Activated CD4-positive, CD25-positive, alpha-beta regulatory T cell treated with anti-CD3 and anti-CD28 coated beads, Interleukin-2, amount 50 U/mL, for 16 hours (primary cell): ENCODE results near the gene SYNGR2.
"Not testable (repeated sequence)": the region's sequence is repeated elsewhere in the genome, so short reads cannot be mapped to it uniquely, and the experiment has no call there.

Source experiments
- DNase-seq: peaks from one replicate; pipeline ENCODE4 v3.0.0-alpha.2; 2020; ENCODE audit warnings: low read depth, low spot score

SYNGR2 gene

DNA sequence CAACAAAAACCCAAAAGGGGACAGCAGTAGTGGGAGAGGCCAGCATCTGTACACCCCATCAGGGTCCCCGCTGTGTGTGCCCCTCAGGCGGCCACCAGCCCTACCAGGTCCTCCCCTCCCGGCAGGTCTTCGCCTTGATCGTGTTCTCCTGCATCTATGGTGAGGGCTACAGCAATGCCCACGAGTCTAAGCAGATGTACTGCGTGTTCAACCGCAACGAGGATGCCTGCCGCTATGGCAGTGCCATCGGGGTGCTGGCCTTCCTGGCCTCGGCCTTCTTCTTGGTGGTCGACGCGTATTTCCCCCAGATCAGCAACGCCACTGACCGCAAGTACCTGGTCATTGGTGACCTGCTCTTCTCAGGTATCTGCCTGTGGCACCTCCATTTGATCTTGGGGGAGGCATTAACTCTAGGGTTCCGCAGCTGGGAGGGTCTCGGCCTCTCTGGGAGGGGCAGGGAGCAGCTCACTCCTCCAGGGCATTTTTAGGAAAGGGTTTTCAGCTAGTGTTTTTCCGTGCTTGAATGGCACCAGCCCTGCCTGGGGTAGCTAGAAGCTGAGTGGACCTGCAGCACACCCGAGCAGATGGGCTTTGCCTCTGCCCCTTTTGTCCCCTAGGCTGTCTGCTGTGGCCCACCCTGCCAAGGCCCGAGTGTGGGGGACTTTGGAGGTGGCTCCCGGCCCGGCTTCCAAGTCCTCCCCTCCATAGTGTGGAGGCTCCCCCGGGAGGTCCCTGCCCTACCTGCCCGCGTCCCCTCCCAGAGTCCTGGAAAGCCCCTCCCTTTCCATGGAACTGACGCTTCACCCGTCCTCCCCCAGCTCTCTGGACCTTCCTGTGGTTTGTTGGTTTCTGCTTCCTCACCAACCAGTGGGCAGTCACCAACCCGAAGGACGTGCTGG lies 2.6 kb downstream of the SYNGR2 start:
- no peak for DNase-seq

DNA sequence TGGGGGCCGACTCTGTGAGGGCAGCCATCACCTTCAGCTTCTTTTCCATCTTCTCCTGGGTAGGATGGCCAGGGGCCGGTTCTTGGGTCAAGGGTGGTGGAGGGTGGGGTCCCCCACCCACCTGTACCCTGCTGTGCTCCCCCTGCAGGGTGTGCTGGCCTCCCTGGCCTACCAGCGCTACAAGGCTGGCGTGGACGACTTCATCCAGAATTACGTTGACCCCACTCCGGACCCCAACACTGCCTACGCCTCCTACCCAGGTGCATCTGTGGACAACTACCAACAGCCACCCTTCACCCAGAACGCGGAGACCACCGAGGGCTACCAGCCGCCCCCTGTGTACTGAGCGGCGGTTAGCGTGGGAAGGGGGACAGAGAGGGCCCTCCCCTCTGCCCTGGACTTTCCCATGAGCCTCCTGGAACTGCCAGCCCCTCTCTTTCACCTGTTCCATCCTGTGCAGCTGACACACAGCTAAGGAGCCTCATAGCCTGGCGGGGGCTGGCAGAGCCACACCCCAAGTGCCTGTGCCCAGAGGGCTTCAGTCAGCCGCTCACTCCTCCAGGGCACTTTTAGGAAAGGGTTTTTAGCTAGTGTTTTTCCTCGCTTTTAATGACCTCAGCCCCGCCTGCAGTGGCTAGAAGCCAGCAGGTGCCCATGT lies 3.3 kb downstream of the SYNGR2 start:
- DNase-seq = not testable (repeated sequence)

DNA sequence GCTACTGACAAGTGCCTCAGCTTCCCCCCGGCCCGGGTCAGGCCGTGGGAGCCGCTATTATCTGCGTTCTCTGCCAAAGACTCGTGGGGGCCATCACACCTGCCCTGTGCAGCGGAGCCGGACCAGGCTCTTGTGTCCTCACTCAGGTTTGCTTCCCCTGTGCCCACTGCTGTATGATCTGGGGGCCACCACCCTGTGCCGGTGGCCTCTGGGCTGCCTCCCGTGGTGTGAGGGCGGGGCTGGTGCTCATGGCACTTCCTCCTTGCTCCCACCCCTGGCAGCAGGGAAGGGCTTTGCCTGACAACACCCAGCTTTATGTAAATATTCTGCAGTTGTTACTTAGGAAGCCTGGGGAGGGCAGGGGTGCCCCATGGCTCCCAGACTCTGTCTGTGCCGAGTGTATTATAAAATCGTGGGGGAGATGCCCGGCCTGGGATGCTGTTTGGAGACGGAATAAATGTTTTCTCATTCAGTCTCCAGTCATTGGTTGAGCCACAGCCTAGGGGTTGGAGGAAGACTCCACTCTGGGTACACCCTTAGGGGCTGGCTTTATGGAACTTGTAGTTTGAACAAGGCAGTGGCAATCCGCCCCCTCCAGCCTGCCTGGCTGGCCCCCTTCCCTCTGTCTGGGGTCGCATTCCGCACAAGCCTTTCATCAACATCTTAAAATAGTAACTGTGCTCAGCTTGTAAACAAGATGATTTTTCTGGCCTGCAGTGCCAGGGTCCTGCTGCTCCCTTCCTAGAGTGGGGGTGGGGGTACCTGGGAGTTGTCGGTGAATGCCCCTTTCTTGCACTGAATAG lies 4.1 kb downstream of the SYNGR2 start:
- DNase-seq = no peak

DNA sequence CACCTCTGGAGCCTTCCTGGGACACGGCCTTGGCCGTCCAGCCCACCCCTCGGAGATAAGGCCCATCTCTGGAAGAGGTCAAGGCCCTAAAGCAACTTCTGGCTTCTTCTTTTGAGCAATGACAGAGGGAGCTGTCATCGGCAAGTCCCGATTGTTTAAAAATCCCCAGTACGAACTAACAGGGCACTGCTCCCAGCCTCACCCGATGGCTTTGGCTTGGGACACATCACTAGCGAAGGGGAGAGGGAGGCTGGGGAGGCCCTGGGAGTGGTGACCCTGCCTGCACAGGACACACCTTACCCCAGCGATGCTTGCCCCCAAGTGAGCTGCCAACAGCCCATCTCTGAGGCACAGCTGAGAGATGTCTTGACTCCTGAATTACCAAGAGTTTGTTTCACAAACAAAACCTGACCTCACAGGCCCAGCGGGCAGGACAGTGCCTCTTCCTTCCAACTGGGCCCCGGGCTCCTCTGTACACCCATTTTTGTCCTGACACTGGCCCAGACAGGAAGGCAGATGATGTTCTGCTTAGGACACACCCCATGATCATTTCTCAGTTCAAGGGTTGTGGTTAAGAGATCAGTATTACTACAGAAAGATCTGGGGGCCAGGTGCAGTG lies 4.8 kb downstream of the SYNGR2 start:
- DNase-seq = no peak

DNA sequence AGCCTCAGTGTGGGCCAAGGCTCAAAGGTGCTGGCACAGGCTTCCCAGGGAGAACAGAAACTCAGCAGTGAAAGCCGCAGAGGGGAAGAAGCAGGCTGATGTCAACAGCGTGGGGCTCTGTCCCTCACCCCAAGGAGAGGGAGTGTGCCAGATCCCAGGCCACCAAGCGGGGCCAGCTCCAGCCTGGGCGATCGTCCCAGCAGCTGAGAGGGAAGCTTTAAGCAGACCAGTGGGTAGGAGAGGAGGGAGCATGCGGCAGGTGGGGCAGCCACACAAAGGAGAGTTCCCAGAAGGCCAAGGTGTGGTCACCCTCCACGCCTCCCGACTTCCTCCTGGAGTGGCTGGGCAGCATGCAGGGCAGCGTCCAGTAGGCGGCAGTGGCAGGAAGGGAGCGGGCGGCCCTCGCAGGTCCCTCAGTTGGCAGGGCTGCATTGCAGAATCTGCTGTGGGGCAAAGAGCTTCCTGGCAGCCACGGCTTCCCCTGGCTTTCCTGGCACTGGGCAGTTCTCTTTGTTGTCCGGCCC lies 6.0 kb downstream of the SYNGR2 start:
- no peak for DNase-seq

DNA sequence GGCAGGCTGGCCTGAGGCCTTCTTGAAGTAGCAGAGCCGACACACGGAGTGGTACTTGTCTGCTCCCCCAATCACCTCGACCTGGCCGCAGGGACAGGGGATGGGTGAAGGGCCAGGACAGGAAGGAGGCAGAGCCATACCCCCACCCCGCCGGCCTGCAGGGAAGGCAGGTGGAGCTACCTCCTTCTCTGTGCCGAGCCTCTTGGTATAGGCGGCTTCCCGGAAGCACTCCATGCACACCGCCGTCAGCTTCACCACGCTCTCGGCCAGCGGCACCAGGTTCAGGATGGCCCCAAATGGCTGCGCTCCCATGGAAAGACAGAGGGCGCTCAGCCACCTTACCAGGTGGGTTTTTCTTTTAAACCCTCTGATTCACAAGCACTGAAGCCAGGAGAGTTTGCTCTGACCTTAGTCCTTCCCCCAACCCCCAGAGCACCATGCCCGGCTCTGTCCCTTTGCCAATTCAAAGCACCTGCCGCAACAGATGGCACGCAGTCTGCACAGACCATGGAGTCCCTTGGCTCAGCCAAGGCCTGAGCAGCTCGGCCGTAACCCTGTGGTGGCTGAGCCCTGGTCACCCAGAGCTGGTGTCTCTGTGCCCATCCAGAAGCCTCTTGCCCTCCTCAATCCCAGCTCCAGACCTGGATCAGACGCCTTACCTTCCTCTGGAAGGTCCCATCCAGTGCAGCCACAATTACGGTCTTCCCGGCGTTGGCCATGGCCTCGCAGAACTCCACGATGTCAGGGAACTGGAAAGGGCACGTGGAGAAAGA lies 6.7 kb downstream of the SYNGR2 start:
- no peak for DNase-seq

DNA sequence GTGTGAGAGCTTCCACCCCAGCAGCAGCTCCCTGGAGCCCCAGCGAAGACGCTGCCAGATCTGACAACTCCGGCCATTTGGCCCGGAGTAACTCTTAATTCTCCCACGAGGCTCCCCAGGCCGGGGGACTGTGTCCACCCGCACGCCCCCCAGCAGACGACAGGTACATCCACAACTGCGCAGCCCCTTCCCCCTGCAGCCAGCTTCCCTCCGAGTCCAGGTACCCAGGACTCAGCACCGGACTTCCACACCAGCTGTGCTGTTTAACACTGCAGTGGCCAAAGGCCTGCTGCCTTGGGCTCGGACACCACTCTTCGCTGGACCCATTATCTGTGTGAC lies 7.2 kb downstream of the SYNGR2 start:
- DNase-seq = no peak

DNA sequence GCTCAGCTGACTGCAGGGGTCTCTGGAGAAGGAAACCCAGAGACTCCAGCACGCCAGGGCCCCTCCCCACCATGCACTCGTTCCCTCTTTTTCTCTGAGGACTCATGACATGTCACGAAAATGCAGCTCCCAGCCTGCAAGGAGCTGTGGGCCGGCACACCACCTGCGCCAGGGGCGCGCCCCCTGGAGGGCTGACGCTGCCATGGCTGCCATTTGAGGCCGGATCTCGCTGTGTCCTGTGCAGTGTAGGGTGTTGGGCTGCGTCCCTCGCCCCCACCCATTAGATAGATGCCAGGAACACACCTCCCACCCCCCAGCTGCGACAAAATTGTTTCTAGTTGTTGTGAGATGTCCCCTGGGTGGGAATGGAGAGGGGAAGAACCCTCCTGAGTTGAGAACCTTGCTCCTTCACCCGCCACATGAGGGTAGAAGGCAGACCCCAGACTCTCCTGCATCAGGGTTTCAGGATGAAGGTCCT lies 8.2 kb downstream of the SYNGR2 start:
- peak; percentile 60 for DNase-seq

DNA sequence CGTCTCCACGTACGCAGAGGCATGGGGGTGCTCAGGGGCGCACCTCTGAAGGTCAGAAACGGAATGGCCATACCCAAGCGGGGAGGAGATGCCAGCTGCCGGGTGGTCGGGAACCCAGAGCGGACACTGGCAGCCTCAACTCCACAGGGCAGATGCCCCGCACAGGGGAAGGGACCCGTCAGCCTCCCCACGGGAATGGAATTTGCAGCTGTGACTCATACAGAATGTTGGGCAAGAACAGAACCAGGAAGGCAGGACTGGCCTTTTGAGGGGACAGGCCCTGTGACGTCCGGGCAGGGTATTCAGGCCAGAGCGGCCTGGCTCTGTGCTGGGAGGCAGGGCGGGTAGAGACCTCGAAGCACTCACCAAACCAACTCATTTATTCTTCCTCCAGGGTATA lies 11.0 kb downstream of the SYNGR2 start:
- DNase-seq = no peak

DNA sequence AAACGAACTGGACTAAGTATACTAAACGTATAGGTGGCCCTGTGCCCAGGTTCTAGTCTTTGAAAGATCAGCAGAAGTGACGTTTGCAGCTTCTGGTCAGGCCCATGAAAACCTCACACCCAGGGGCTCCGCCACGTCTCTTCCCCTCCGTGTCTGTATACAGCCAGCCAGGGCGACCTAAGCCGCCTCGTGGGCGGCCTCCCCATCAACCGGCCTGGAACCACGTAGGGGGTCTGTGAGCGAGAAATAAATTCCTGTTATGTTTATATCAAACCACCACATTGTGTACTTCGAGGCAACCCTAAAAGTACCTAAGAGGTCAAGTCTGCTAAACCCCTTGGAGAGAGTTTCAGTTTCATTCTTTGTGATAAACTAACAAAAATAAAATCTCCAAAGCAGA lies 11.7 kb downstream of the SYNGR2 start:
- no peak for DNase-seq

DNA sequence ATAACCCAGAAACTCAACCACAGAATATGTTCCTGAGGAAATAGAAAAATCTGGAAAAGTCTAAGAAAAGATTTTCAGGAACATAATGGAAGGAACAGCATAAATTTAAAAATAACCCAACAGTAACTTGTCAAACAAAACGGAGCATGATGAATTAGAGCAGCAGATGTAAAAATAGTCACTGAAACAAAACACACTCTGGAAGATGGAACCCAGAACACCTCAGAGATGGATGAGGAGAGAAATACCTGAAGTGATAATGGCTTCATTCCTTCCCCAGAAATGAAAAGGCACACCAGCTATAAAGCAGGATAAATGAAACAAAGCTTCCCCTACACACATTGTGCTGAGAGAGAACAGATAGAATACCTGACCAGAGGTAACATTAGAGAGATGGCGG lies 12.1 kb downstream of the SYNGR2 start:
- no peak for DNase-seq

DNA sequence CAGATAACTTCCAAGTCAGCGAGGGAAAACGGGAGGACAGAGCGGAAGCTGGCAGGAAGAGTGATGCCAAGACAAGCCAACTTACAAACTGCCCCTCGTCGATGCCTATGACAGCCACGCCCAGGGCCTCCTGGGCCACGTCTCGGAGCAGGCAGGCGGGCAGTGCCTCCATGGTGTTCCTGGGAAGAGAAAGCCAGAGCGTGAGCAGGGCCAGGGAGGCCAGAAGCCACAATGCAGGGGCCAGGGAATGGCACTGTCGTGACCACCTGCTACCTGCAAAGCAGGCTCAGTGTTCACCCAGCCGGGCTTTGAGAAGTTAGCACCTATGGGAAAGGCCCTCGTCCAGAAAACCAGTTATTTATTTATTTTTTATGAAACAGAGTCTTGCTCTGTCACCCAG lies 14.1 kb downstream of the SYNGR2 start:
- DNase-seq = no peak

DNA sequence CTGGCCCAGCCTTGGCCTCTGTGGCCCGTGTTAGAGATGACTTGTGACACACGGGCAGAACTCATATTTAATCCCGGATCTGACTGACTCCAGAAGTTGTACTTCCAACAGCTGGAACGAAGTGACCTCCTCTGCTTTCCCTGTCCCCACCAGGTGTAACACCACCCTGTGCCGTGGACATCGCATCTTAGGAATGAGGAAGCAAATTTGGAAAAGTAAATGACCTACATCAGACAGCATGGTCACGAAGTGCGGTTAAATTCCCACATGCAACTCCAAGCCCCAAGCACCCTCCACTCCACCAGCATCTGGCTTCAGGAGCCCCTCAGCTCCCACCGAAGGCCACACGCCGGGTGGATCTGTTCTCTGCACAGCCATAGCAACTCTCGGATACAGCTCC lies 15.5 kb downstream of the SYNGR2 start:
- no peak for DNase-seq

DNA sequence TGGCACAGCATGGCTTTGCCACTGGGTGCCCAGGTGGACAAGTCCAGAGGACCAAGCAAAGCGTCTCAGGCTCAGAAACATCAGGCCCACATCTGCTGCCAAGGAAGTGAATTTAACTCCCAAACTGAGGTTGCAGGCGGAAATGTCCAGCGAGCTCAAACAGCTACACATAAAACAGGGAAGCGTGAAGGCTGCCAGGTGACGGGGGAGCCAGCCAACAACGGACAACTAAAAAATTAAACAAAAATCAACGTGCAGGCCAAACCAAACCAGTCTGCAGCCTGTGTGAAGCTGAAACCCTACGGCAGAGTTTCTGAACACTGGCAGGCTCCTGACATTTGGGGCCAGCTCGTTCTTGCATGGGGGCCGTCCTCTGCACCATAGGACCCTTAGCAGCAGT lies 16.0 kb downstream of the SYNGR2 start:
- DNase-seq = no peak

DNA sequence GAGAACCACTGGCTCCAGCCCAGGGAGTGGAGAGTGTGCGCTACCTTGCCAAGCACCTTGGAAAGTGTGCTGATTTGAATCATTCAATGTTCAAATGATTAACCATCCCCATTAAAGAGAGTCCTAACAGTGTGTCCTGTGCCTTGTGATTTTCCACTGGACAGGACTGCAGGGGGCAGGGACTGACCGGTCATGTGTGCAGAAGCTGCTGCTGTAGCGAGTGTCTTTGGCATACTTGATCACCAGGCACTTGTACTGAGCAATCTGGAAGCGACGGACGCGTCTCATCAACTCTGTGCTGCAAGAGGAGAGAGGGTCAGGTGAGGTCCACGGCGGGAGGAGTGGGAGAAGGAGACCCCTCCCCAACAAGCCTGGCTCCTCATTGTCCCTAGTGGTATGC lies 16.5 kb downstream of the SYNGR2 start:
- no peak for DNase-seq

DNA sequence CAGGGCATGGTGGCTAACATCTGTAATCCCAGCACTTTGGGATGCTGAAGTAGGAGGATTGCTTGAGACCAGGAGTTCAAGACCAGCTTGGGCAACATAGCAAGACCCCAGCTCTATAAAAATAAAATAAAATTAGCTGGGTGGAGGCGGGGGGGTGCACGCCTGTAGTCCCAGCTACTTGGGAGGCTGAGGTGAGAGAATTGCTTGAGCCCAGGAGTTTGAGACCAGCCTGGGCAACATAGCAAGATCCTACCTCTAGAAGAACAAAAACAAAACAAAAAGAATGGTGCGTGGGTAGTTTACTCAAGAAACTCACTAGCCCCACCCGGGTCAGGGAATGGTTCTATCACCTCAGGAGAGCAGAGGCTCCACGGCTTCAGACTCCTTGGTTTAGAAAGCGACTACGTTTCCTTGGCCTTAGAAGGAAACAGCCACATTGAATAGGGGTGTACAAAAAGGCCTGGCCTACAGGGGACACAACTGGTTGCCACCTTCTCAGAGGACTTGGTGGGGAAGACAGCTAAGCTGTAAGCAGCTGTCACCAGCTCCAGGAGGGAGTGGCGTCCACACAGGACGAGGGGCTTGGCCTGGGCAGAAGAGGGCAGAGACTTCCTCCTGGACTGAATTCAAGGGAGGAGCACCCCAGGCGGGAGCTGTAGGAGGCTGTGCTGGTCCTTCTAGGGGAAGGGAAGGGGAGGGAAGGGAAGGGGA lies 17.8 kb downstream of the SYNGR2 start:
- no peak for DNase-seq

DNA sequence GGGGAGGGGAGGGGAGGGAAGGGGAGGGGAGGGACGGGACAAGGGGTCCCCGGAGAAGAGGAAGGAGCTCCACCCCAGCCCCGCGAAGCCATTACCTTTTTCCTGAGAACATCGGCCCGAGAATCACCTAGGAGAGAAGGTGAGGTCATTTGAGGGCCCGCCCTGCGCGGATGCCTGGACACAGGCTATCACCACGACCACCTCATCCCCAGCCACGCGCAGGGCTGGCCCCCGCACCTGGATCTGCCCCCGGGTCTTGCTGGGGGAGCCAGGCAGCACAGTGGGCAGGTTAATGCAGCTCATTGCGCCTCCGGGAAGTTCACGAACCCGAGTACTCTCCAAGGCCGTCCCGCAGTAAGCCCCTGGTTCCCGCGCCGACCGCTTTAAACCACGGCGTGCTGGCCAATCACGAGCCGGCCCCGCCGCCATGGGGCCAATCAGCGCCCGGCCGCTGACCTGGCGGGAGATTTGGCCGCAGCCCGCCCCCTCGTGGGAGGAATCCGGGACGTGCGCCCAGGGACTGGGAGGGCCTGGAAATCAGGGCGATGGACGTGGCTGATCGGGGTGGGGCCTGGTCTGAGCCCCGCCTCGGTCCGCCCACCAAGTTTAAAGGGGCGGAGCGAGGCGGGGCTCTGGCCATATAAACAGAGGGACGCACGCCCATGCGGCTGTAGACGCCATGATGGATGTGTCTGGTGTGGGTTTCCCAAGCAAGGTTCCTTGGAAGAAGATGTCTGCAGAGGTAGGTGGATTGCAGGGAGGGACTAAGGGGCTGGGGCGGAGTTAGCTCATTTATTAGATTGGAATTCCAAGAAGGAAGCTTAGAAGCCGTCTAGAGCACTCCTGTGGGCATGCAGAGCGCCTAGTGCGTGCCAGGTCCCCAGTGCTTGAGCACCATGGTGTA lies 18.6 kb downstream of the SYNGR2 start, which contains the start of the genes AFMID and TK1:
TSS of gene AFMID (plus strand) at position 671 of the 904 bp plus-strand sequence. CDS start at position 680, 9 bp downstream.
TSS of gene TK1 (minus strand) at position 361 of the 904 bp plus-strand sequence. CDS start at position 303, 58 bp downstream.
- DNase-seq = peak; percentile 65

DNA sequence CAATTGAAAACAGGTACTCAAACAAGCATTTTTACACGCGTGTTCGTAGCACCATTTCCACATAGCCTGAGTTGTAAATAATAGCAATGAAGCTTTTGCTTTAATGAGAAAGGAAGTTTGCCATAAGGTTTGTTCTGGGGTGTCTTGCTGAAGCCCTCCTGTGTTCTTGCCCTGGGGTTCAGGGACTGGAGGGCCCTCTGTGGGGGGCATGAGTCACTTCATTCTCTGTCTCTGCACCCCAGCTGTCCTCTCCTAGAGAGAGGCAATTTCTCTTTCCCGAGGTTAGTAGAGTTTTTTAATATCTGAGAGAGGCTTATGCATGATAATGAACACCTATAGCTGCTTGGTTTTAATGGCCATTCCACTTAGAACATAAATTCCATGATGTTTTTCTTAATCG lies 28.3 kb downstream of the SYNGR2 start:
- DNase-seq = no peak
